Measurements from ENCODE around the gene IRGQ.
"Not testable (repeated sequence)": the region's sequence is repeated elsewhere in the genome, so short reads cannot be mapped to it uniquely, and the experiment has no call there.

Gene IRGQ

GRCh38 chr19:43595999-43596841, at the start of gene IRGQ, which contains the start of gene ZNF576:
Gene IRGQ (minus strand): TSS chr19:43596134. CDS start chr19:43595338, 796 bp downstream.
Gene ZNF576 (plus strand): TSS chr19:43596595. CDS start chr19:43597109, 514 bp downstream.
- DNase-seq = peak; percentile 99

GRCh38 chr19:43644181-43644580, 48.2 kb upstream of the IRGQ start:
- DNase-seq = no peak

- no peak for DNase-seq
Measured at GRCh38 chr19:43643326-43643725, 47.4 kb upstream of the IRGQ start.

- no peak for DNase-seq
Measured at GRCh38 chr19:43642531-43642930, 46.6 kb upstream of the IRGQ start.

- DNase-seq = no peak
Measured at GRCh38 chr19:43641333-43641732, 45.4 kb upstream of the IRGQ start.

- no peak for DNase-seq
Measured at GRCh38 chr19:43640424-43640757, 44.5 kb upstream of the IRGQ start.

GRCh38 chr19:43639519-43640423, 43.8 kb upstream of the IRGQ start, which contains the start of gene CADM4:
Gene CADM4 (minus strand): TSS chr19:43639850. CDS start chr19:43639790, 60 bp downstream.
- DNase-seq = peak; percentile 50

GRCh38 chr19:43638995-43639518, 43.1 kb upstream of the IRGQ start:
- DNase-seq = no peak

GRCh38 chr19:43638214-43638994, 42.5 kb upstream of the IRGQ start:
- no peak for DNase-seq

- no peak for DNase-seq
Measured at GRCh38 chr19:43636121-43636683, 40.3 kb upstream of the IRGQ start.

GRCh38 chr19:43635561-43635940, 39.6 kb upstream of the IRGQ start:
- DNase-seq = not testable (repeated sequence)

GRCh38 chr19:43634872-43635560, 39.1 kb upstream of the IRGQ start:
- DNase-seq = no peak

- no peak for DNase-seq
Measured at GRCh38 chr19:43634506-43634871, 38.6 kb upstream of the IRGQ start.

- DNase-seq = no peak
Measured at GRCh38 chr19:43634068-43634467, 38.1 kb upstream of the IRGQ start.

- no peak for DNase-seq
Measured at GRCh38 chr19:43633520-43633919, 37.6 kb upstream of the IRGQ start.

- no peak for DNase-seq
Measured at GRCh38 chr19:43631491-43631890, 35.6 kb upstream of the IRGQ start.

GRCh38 chr19:43628646-43629326, 32.9 kb upstream of the IRGQ start:
- no peak for DNase-seq

- DNase-seq = no peak
Measured at GRCh38 chr19:43626838-43627237, 30.9 kb upstream of the IRGQ start.

GRCh38 chr19:43625918-43626579, 30.1 kb upstream of the IRGQ start:
- DNase-seq = no peak

- DNase-seq = peak; percentile 82
Measured at GRCh38 chr19:43624933-43625332, 29.0 kb upstream of the IRGQ start.

All from stimulated activated naive CD4-positive, alpha-beta T cell treated with Interleukin-2 at 50 U/mL for 16 hours (primary cell).